Loucy (cell line): ENCODE results near the gene PPFIBP2.
"Not testable (repeated sequence)": the region's sequence is repeated elsewhere in the genome, so short reads cannot be mapped to it uniquely, and the experiment has no call there.

Source experiments
- H2AFZ ChIP-seq: fragments of 200-600 bp; sonication (generic); 2 replicates; pipeline ENCODE4 v1.6.0; 2016; ENCODE audit warnings: antibody characterized with exemption, mild to moderate bottlenecking, low read length, moderate library complexity
- H3F3A ChIP-seq: fragments of 200-600 bp; 2 replicates; pipeline ENCODE4 v1.6.0; 2016; ENCODE audit warnings: antibody characterized with exemption, low read depth, mild to moderate bottlenecking
- H3K27me3 ChIP-seq: fragments of 200-600 bp; sonication (generic); 2 replicates; pipeline ENCODE4 v1.6.1; 2014; ENCODE audit warnings: low read length, mild to moderate bottlenecking; ENCODE audit not compliant: insufficient read depth, poor library complexity, severe bottlenecking
- H3K36me3 ChIP-seq: fragments of 200-600 bp; sonication (generic); 2 replicates; pipeline ENCODE4 v1.6.1; 2016; ENCODE audit warnings: low read length; ENCODE audit not compliant: insufficient read depth
- H3K4me1 ChIP-seq: fragments of 200-600 bp; sonication (generic); 2 replicates; pipeline ENCODE4 v1.5.1; 2014; ENCODE audit warnings: low read length, mild to moderate bottlenecking; ENCODE audit not compliant: insufficient read depth, poor library complexity, severe bottlenecking
- H3K4me2 ChIP-seq: fragments of 200-600 bp; sonication (generic); 2 replicates; pipeline ENCODE4 v1.6.0; 2014; ENCODE audit warnings: antibody characterized with exemption, low read length, low read depth, mild to moderate bottlenecking; ENCODE audit not compliant: poor library complexity, severe bottlenecking
- H3K4me3 ChIP-seq: fragments of 200-600 bp; sonication (generic); 2 replicates; pipeline ENCODE4 v1.5.1; 2014; ENCODE audit warnings: low read length, mild to moderate bottlenecking, mixed read lengths; ENCODE audit not compliant: poor library complexity, severe bottlenecking
- H3K79me2 ChIP-seq: fragments of 200-600 bp; sonication (generic); 2 replicates; pipeline ENCODE4 v1.6.1; 2014; ENCODE audit warnings: low read length; ENCODE audit not compliant: insufficient read depth
- H3K9ac ChIP-seq: fragments of 200-600 bp; sonication (generic); 2 replicates; pipeline ENCODE4 v1.6.0; 2014; ENCODE audit warnings: mild to moderate bottlenecking, low read depth, low read length, moderate library complexity; ENCODE audit not compliant: poor library complexity, severe bottlenecking
- H3K9me2 ChIP-seq: fragments of 200-600 bp; sonication (generic); replicated peaks from 2 replicates; pipeline ENCODE4 v1.6.1; 2016; ENCODE audit warnings: low read depth, low read length, mixed read lengths
- H3K9me3 ChIP-seq: fragments of 200-600 bp; sonication (generic); 2 replicates; pipeline ENCODE4 v1.6.1; 2014; ENCODE audit warnings: mild to moderate bottlenecking, antibody characterized with exemption, low read length, low read depth; ENCODE audit not compliant: insufficient read depth
- H4K20me1 ChIP-seq: fragments of 200-600 bp; sonication (generic); 2 replicates; pipeline ENCODE4 v1.6.0; 2014; ENCODE audit warnings: antibody characterized with exemption, low read length, mild to moderate bottlenecking; ENCODE audit not compliant: insufficient read depth, poor library complexity, severe bottlenecking
- CTCF ChIP-seq: fragments of 200-600 bp; sonication (generic); conservative IDR thresholded peaks from 2 replicates; pipeline ENCODE4 v1.5.1; 2014; ENCODE audit warnings: mild to moderate bottlenecking, antibody characterized with exemption, low read length
- EZH2phosphoT487 ChIP-seq: fragments of 200-600 bp; IDR thresholded peaks from 2 replicates; pipeline ENCODE4 v1.6.1; 2018; ENCODE audit warnings: antibody characterized with exemption, mild to moderate bottlenecking, moderate library complexity, borderline replicate concordance

PPFIBP2 gene

GRCh38 chr11:7516475-7516874, 2.7 kb downstream of the PPFIBP2 start:
- Histone ChIP-seq H3K36me3 (no peaks in the 10 kb centered on the region), H3F3A (no peaks in the 10 kb centered on the region), H3K27me3 (no peaks in the 10 kb centered on the region), H4K20me1 (no peaks in the 10 kb centered on the region), H2AFZ (no peak overlapping the region), H3K9ac (no peak overlapping the region), H3K79me2 (no peaks in the 10 kb centered on the region), H3K9me3 (no peaks in the 10 kb centered on the region), H3K4me3 (no peak overlapping the region), H3K4me2 (no peak overlapping the region), H3K9me2 (no peaks in the 10 kb centered on the region), H3K4me1 (no peaks in the 10 kb centered on the region)
- TF ChIP-seq EZH2phosphoT487 (no peak), CTCF (no peak)

DNA sequence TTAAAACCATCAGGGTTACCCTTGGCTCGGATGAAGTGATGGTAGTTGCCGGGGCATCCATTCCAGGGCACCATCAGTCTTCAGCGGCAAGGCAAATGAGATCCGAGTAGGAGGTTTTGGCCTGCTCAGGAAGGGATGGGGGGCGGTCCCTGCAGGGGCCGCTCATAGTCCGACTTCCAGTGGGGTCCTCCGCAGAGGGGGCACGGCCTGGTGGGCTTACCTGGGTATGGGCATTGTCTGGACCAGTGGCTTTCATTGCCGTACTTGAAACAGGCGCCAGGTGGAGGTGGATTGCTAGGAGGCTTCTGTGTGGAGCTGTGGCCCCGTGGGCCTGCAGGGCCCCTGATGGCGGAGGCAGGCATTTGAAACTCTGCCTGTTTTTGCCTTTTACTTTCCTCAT, 3.9 kb downstream of the PPFIBP2 start:
- H3K27me3 ChIP-seq, H3K79me2 ChIP-seq, H3K9ac ChIP-seq, H2AFZ ChIP-seq, H3K4me1 ChIP-seq, H3K9me2 ChIP-seq, H3F3A ChIP-seq, H3K4me3 ChIP-seq, H4K20me1 ChIP-seq, H3K36me3 ChIP-seq, H3K9me3 ChIP-seq, H3K4me2 ChIP-seq: not testable (repeated sequence)

GRCh38 chr11:7518811-7519562, 5.2 kb downstream of the PPFIBP2 start:
- Histone ChIP-seq H3K27me3 (no peaks in the 10 kb centered on the region), H3K4me2 (no peak overlapping the region), H3K36me3 (no peaks in the 10 kb centered on the region), H3K9ac (no peak overlapping the region), H3K4me1 (no peaks in the 10 kb centered on the region), H3K79me2 (no peaks in the 10 kb centered on the region), H3K9me3 (no peaks in the 10 kb centered on the region), H2AFZ (no peak overlapping the region), H3K4me3 (no peak overlapping the region), H3K9me2 (no peaks in the 10 kb centered on the region), H3F3A (no peaks in the 10 kb centered on the region), H4K20me1 (no peaks in the 10 kb centered on the region)
- TF ChIP-seq CTCF (no peak), EZH2phosphoT487 (no peak)
